ENCODE results near the gene CRIM1.

DNA sequence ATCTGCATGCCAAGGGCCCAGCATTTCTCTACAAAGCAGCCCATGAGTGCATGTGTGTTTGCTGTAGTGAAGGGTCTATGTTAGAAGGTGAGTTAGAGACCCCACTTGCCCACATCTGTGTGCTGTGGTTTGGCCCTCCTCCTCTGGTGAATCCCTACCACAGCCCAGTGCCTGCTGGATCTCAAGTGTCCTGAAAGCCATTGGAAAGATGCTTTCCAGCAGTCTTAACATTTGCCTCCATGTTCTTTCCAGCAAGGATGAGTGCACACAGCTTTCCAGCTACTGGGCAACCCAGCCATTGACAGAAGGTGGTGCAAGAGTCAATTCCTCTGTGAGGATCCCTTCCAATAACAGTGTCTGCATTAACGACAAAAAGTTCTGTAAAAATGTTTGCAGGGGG lies 13.6 kb downstream of the CRIM1 start:
- TF ChIP-seq, protein P1, sequence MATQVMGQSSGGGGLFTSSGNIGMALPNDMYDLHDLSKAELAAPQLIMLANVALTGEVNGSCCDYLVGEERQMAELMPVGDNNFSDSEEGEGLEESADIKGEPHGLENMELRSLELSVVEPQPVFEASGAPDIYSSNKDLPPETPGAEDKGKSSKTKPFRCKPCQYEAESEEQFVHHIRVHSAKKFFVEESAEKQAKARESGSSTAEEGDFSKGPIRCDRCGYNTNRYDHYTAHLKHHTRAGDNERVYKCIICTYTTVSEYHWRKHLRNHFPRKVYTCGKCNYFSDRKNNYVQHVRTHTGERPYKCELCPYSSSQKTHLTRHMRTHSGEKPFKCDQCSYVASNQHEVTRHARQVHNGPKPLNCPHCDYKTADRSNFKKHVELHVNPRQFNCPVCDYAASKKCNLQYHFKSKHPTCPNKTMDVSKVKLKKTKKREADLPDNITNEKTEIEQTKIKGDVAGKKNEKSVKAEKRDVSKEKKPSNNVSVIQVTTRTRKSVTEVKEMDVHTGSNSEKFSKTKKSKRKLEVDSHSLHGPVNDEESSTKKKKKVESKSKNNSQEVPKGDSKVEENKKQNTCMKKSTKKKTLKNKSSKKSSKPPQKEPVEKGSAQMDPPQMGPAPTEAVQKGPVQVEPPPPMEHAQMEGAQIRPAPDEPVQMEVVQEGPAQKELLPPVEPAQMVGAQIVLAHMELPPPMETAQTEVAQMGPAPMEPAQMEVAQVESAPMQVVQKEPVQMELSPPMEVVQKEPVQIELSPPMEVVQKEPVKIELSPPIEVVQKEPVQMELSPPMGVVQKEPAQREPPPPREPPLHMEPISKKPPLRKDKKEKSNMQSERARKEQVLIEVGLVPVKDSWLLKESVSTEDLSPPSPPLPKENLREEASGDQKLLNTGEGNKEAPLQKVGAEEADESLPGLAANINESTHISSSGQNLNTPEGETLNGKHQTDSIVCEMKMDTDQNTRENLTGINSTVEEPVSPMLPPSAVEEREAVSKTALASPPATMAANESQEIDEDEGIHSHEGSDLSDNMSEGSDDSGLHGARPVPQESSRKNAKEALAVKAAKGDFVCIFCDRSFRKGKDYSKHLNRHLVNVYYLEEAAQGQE (IDR thresholded peaks at IDR 0.05), result no peak
- TF ChIP-seq, protein P2, sequence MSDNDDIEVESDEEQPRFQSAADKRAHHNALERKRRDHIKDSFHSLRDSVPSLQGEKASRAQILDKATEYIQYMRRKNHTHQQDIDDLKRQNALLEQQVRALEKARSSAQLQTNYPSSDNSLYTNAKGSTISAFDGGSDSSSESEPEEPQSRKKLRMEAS (IDR thresholded peaks at IDR 0.05), result no peak
- no peak for TF ChIP-seq POLR2A (IDR thresholded peaks at IDR 0.05; ENCODE audit: low read length)
